ENCODE results near the gene CAMKK1. TPM values are rescaled to one million over a fixed set of nuclear protein-coding genes. Genes with fewer than 3 reads are reported as not detected.

The CAMKK1 gene
- total RNA-seq, 2 donors from 2014 or later: 3.0 to 3.2 TPM

DNA sequence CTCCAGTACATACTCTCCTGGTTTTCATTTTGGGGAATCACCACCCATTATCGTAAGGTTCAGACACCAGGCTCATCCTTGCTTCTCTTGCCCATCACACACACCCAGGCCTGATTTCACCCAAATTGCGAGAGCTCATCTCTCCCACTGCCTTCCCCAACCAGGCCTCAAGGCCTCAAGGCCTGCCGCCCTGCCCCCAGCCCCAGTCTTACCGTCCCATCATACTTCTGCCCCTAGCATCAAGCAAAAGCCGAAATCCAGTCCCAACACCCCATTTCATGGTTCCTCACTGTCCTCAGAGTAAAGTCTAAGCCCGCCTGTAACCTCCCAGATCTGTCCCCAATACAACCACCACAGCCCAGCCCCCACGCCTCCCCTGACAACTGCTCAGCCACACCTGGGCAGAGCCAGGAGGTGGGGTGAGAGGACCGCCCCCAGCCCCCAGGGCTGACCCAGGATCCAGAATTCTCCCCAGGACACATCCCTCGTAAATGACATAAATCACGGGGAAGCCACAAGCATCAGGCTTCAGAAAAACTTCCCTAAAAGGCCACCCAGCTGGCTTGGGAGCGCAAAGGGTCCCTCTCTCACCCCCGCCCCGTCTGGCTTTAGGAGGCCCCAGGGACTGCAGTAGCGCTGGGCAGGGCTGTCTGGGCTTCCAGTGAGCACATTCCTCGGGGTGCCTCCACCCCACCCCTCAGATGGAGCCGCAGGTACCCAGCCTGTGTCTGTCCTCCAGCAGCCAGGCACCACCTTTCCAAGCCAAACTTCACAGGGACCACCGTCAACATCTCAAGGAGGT is 33.0 kb upstream of the CAMKK1 start:
- no peak for DNase-seq (ENCODE audit: low spot score)
- no peaks in the 10 kb centered on the region for H3K36me3 ChIP-seq
- H3K4me1 ChIP-seq: peaks cover 0 to 13% of the 10 kb centered on the region in 2 donors
- no peak overlapping the region for H3K4me3 ChIP-seq
- TF ChIP-seq, protein P1, sequence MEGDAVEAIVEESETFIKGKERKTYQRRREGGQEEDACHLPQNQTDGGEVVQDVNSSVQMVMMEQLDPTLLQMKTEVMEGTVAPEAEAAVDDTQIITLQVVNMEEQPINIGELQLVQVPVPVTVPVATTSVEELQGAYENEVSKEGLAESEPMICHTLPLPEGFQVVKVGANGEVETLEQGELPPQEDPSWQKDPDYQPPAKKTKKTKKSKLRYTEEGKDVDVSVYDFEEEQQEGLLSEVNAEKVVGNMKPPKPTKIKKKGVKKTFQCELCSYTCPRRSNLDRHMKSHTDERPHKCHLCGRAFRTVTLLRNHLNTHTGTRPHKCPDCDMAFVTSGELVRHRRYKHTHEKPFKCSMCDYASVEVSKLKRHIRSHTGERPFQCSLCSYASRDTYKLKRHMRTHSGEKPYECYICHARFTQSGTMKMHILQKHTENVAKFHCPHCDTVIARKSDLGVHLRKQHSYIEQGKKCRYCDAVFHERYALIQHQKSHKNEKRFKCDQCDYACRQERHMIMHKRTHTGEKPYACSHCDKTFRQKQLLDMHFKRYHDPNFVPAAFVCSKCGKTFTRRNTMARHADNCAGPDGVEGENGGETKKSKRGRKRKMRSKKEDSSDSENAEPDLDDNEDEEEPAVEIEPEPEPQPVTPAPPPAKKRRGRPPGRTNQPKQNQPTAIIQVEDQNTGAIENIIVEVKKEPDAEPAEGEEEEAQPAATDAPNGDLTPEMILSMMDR (IDR thresholded peaks at IDR 0.05): no peak
- H3K27me3 ChIP-seq: no peaks in the 10 kb centered on the region
- H3K27ac ChIP-seq: no peak overlapping the region
- H3K9me3 ChIP-seq: no peaks in the 10 kb centered on the region

DNA sequence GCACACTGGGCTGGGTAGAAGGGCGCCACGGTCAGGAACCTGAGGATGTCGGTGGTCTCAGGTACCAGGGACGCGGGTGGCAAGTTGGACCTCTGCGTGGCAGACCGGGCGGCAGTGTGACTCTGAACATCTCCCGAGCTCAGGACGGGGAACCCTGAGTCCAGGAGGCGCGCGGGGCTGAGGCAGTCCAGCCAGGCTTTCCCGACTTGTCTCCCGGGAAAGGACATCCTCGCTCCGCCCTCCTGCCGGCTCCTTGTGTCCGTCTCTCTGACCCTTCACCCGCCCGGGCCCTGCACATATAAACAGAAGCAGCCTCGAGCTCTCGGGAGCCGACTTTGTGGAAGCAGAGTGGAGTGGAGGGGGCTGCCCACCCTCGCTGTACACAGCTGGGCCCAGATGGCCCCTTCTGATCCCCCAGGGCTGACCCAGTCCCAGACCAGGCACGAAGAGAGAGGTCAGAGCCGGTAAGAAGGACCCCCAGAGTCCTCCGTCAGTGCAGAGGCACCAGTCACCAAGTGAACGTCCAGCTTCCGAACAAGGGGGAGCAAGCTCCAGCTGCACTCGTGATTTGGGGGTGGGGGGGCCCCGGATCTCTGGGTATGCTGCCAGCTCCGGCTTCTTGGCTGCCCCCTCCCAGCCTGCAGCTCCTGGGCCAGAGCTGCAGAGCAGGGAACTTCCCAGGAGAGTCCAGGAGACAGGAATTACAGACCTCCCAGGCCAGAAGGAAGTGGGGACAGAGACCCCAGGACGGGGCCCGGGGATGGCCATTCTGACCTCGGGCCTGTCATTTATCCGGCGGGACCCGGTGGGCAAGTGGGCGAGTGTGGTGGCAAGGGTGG is 31.9 kb upstream of the CAMKK1 start:
- Histone ChIP-seq H3K4me1 (peaks cover 0 to 13% of the 10 kb centered on the region in 2 donors), H3K4me3 (no peak overlapping the region), H3K36me3 (no peaks in the 10 kb centered on the region), H3K9me3 (no peaks in the 10 kb centered on the region), H3K27ac (no peak overlapping the region), H3K27me3 (no peaks in the 10 kb centered on the region)
- TF ChIP-seq, protein P1 (IDR thresholded peaks at IDR 0.05): no peak
- no peak for DNase-seq (ENCODE audit: low spot score)

DNA sequence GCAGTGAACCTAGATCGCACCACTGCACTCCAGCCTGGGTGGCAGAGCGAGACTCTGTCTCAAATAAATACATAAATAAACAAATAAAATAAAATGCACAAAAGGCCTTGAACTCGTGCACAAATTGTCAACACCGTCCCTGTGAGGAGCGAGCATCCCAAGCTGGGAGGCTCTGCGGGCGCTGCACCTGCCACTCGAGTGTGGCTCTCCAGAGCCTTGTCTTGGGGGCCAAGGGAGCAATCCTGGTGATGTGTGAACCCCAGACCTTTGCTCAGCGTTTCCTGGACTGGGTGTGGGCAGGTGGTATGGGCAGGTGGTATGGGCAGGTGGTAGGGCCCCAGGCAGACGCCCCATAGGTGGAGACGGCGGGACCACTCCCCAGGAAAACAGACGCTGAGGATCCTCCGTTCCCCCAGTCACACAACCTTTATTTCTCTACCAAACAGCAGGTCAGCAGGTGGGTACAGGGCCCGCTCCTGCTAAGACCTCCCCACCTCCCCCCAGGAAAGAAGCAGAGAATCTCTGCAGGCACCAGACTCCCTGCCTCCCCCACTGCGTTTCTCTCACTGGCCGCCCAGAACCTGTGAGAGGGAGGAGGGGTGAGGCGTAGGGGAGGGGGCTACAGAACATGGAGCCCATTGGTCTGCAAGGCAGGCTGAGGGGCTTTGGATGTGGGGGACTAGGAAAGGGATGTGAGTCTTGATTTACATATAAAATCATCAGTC is 30.8 kb upstream of the CAMKK1 start:
- TF ChIP-seq, protein P1 (IDR thresholded peaks at IDR 0.05): no peak
- DNase-seq (ENCODE audit: low spot score): no peak

DNA sequence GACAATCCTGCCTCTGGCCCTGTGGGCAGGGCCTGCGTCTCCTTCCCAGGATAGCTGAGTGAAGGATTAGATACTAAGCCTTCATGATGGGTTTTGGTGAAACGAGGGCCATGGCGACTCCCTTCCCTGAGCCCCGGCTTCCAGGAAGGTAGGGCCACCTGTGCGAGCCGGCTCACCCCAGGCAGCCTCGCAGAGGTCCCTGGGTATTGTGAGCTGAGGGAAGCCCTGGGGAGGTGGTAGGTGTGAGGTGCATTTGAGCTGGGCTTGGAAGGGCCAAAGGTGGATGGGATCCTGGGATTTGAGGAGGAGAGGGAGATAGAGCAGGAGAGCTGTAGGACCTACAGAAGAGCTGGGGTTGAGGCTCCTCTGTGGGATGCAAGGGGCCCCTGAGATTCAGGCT is 29.9 kb upstream of the CAMKK1 start:
- Histone ChIP-seq H3K27me3 (no peaks in the 10 kb centered on the region), H3K4me3 (no peak overlapping the region), H3K36me3 (no peaks in the 10 kb centered on the region), H3K9me3 (no peaks in the 10 kb centered on the region), H3K4me1 (peaks cover 0 to 19% of the 10 kb centered on the region in 2 donors), H3K27ac (no peak overlapping the region)
- no peak for DNase-seq (ENCODE audit: low spot score)
- TF ChIP-seq, protein P1 (IDR thresholded peaks at IDR 0.05): no peak

More for the DNA sequence above, 30.8 kb upstream of the CAMKK1 start:
- Histone ChIP-seq H3K9me3 (no peaks in the 10 kb centered on the region), H3K4me3 (no peak overlapping the region), H3K27me3 (no peaks in the 10 kb centered on the region), H3K4me1 (peaks cover 0 to 21% of the 10 kb centered on the region in 2 donors), H3K27ac (no peak overlapping the region), H3K36me3 (no peaks in the 10 kb centered on the region)

DNA sequence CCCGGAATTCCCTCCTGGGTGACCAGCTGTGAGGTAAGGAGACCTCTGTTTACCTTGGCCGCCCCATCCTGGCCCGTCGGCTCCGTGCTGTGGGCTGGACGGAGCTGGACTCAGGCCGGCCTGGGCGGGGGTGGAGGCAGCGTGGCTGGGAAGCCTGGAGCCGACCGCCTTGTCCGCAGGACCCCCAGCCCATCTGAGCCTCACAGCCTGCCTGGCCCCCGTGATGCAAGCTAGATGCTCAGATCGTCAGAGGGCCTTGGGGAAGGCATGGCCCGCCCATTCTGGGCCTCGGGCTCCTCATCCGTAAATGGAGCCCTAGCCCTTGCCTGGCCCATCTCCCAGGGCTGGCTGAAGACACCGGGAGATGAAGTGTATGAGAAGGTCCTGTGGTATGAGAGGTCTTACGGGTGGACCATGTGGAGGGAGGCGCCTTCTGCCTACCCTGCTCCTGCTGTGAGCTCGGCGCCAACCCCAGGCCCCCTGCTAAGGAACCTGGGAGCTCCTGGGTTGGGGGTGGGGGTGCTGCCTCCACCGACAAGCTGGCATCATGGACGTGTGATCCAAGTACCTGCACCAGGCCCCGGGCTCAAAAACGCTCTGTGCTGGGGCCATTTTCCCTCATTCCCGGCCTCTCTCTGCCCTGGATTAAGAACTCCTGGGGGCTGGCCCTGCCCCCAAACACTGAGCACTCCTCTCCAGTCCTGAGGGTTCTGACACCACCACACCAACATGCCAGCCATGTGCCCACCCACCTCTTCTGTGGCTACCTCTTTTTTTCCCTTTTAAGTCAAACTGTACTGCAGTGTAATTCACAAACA is 28.9 kb upstream of the CAMKK1 start:
- H3K27ac ChIP-seq: no peak overlapping the region

More for the DNA sequence above, 28.9 kb upstream of the CAMKK1 start:
- no peaks in the 10 kb centered on the region for H3K27me3 ChIP-seq
- H3K36me3 ChIP-seq: no peaks in the 10 kb centered on the region
- DNase-seq (ENCODE audit: low spot score): no peak
- H3K4me3 ChIP-seq: no peak overlapping the region
- TF ChIP-seq, protein P1 (IDR thresholded peaks at IDR 0.05): no peak
- H3K4me1 ChIP-seq: peaks cover 0 to 24% of the 10 kb centered on the region in 2 donors
- H3K9me3 ChIP-seq: no peaks in the 10 kb centered on the region

Measured in right atrium auricular region (tissue), 2 donors.